Hair follicular keratinocyte (primary cell): ENCODE data around the gene RLBP1. TPM values are rescaled to one million over a fixed set of nuclear protein-coding genes. Genes with fewer than 3 reads are reported as not detected.

Experiments
- total RNA-seq: library from RNA; depleted of rRNA; stranded (reverse); fragments of >200 nt; gene quantifications from 2 replicates; pipeline ENCODE4 v1.2.3, GENCODE V29; 2015

Gene RLBP1
- not detected in 2 replicates for total RNA-seq

DNA sequence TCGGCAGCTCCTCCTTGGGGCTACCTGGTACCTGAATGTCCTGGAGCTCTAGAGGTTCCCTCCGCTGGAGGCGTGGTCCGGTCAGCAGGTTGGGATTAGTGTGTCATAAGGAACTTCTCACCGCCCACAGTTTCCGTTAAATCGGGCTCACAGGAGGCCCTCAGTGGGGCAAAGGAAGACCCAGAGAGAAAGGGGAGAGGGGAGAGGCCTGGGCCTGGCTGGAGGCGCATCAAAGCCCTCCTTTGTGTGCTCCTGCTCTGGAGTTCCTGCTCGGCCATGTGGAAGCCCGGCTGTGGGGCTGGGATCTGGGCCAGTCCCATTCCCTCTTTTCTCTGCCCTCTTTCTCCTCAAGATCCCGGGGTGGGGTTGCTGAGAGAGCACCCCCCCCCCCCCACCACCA, at the start of gene RLBP1:
RLBP1 (minus strand) TSS at position 37 of the 400 bp plus-strand sequence. CDS start 2,604 bp downstream, outside the sequence.

DNA sequence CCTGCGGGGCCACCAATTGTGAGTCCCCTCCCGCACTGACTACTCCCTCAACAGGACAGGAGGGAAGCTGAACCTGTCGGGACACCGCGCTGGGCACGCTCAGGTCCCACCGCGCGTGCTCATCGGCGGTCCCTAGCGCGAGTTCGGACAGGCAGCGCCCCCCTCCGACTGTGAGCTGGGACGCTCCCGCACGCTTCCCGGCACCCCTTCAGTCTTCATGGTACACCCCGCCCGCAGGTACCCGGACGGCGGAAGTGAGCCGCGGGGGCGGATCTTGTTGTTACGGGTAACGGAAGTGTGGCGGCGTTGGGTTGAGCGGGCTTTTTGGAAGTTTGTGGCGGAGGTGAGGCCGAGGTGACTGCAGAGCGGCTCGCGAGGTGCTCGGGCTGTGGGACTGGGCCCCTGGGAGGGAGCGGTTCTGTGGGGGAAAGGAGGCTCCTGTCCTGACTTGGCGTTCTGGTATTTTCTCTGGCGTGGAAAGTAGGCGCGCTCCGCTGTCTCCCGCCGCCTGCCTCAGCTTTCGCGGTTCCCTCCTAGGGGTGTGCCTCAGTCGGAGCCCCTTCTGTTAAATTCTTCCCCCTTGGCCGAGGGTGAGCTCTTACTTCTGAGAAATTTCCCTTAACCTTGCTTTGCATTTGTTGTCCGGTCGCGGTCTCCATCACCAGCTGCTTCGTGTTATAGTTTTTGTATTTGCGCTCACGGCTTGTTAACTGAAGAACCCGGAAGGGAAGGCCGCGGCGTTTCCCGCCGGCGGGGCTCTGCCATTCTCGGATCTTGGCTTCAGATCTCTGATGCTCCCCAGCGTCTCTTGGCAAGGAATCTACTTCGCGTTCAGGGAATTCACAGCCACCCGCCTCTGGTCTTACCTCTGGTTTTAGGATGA, 22.6 kb upstream of the RLBP1 start, which contains the start of gene FANCI:
FANCI (plus strand) TSS at position 289 of the 883 bp plus-strand sequence. CDS start 3,669 bp downstream, outside the sequence.

Other genes starting within 250 kb of the RLBP1 start
- 16.6 and 23.8 TPM in 2 replicates for gene ABHD2, start 133.1 kb downstream of the RLBP1 start, total RNA-seq
- 14.1 and 33.7 TPM in 2 replicates for gene FANCI, start 22.4 kb upstream of the RLBP1 start, total RNA-seq
- 75.7 and 86.0 TPM in 2 replicates for gene POLG, start 113.2 kb upstream of the RLBP1 start, total RNA-seq